Thyroid gland (tissue), 4 donors: ENCODE data around the gene RSU1. TPM values are rescaled to one million over a fixed set of nuclear protein-coding genes. Genes with fewer than 3 reads are reported as not detected.
A peak's percentile ranks its signal among the peaks of the same experiment; 100 is the strongest.

Source experiments
- DNase-seq, 2 donors: peaks; one replicate each; pipeline ENCODE4 v3.0.0-alpha.2; 2019
- H3K27ac ChIP-seq, 3 donors: fragments of 200-600 bp; sonication (generic); 1 replicate in 2 of 3; 2 replicates in 1 of 3; pipeline ENCODE4 v1.5.1; 2016 to 2019; ENCODE audit warnings: mild to moderate bottlenecking in 1 of 3, moderate library complexity in 1 of 3
- H3K27me3 ChIP-seq: fragments of 200-600 bp; sonication (generic); one replicate; pipeline ENCODE4 v1.5.1; 2019
- H3K36me3 ChIP-seq, 2 donors: fragments of 200-600 bp; sonication (generic); one replicate each; pipeline ENCODE4 v1.5.1; 2016 to 2019
- H3K4me1 ChIP-seq, 2 donors: fragments of 200-600 bp; sonication (generic); one replicate each; pipeline ENCODE4 v1.5.1; 2017 to 2019
- H3K4me3 ChIP-seq, 3 donors: fragments of 200-600 bp; sonication (generic); replicated peaks in 1 of 3; 1 replicate in 2 of 3; 2 replicates in 1 of 3; pipeline ENCODE4 v1.5.1; 2016; ENCODE audit warnings: mild to moderate bottlenecking in 1 of 3
- H3K9me3 ChIP-seq: fragments of 200-600 bp; sonication (generic); one replicate; pipeline ENCODE4 v1.5.1; 2017
- CTCF ChIP-seq, 6 experiments: fragments of 200-600 bp in 3 of 6; fragments of 450-650 bp in 3 of 6; sonication (generic) in 3 of 6; IDR thresholded peaks; one replicate each; pipeline ENCODE4 v1.5.1; 2016 to 2019; ENCODE audit warnings: antibody characterized with exemption in 6 of 6, mild to moderate bottlenecking in 2 of 6, inconsistent platforms in 1 of 6, moderate library complexity in 1 of 6
- POLR2A ChIP-seq, 2 donors: fragments of 450-650 bp; IDR thresholded peaks; one replicate each; pipeline ENCODE4 v1.6.1; 2017; ENCODE audit warnings: antibody characterized with exemption in 2 of 2, mild to moderate bottlenecking in 2 of 2, moderate library complexity in 1 of 2
- WGBS, 2 donors: methylation state at CpG; one replicate each; pipeline ENCODE4 v1.1.5; 2017; 5-methylcytosine and 5-hydroxymethylcytosine counted together
- intact Hi-C: fragments of 100-400 bp; cut with DNase I; formaldehyde crosslinking; loops from one replicate; pipeline ENCODE4 v1.15.1; 2023
- total RNA-seq, 4 donors: library from RNA; depleted of rRNA; stranded (reverse); fragments of >200 nt; gene quantifications; one replicate each; pipeline ENCODE4 v1.2.3, GENCODE V29; 2016

RSU1 gene
- total RNA-seq, 4 donors from 2014 or later: 43.5 to 63.0 (median 50.7) TPM

GRCh38 chr10:16780338-16780880, 36.8 kb downstream of the RSU1 start:
- H3K27me3 ChIP-seq: no peaks in the 10 kb centered on the region
- 79 to 81% methylated on average over 7 of the region's 7 CpGs for WGBS, 2 donors
- H3K27ac ChIP-seq: no peak overlapping the region
- intact Hi-C loops: no loop called here
- peaks cover 0 to 6% of the 10 kb centered on the region in 2 donors for H3K4me1 ChIP-seq
- no peaks in the 10 kb centered on the region for H3K36me3 ChIP-seq
- no peak for DNase-seq
- H3K9me3 ChIP-seq: no peaks in the 10 kb centered on the region
- no peak for TF ChIP-seq POLR2A (IDR thresholded peaks at IDR 0.05)
- no peak for TF ChIP-seq CTCF (IDR thresholded peaks at IDR 0.05)
- no peak overlapping the region for H3K4me3 ChIP-seq

- 77 to 79% methylated on average over 6 of the region's 6 CpGs for WGBS, 2 donors
Observed at GRCh38 chr10:16779384-16779915, 37.8 kb downstream of the RSU1 start.

GRCh38 chr10:16777473-16778370, 39.5 kb downstream of the RSU1 start:
- TF ChIP-seq POLR2A (IDR thresholded peaks at IDR 0.05) (no peak), CTCF (IDR thresholded peaks at IDR 0.05) (peak; percentile 32 to 86 (median 64))
- H3K4me1 ChIP-seq: peaks cover 0 to 6% of the 10 kb centered on the region in 2 donors
- peak overlapping the region in 2 of 3 donors; percentile 34 to 64 for H3K27ac ChIP-seq
- H3K4me3 ChIP-seq: no peak overlapping the region
- DNase-seq: no peak
- no peaks in the 10 kb centered on the region for H3K27me3 ChIP-seq
- H3K9me3 ChIP-seq: no peaks in the 10 kb centered on the region
- 61 to 63% methylated on average over 7 of the region's 7 CpGs for WGBS, 2 donors
- H3K36me3 ChIP-seq: no peaks in the 10 kb centered on the region
- intact Hi-C loops: loop anchor here (10.0 kb wide), 1 partner anchor 873 kb away; no protein-coding TSS in a partner anchor

More at GRCh38 chr10:16779384-16779915, 37.8 kb downstream of the RSU1 start:
- Histone ChIP-seq H3K4me1 (peaks cover 0 to 6% of the 10 kb centered on the region in 2 donors), H3K4me3 (no peak overlapping the region), H3K27me3 (no peaks in the 10 kb centered on the region), H3K27ac (no peak overlapping the region), H3K36me3 (no peaks in the 10 kb centered on the region), H3K9me3 (no peaks in the 10 kb centered on the region)
- intact Hi-C loops: loop anchor here (10.0 kb wide), 1 partner anchor 875 kb away; no protein-coding TSS in a partner anchor
- DNase-seq: no peak
- no peak for TF ChIP-seq POLR2A (IDR thresholded peaks at IDR 0.05)
- TF ChIP-seq CTCF (IDR thresholded peaks at IDR 0.05): no peak

GRCh38 chr10:16776896-16777295, 40.3 kb downstream of the RSU1 start:
- DNase-seq: no peak
- intact Hi-C loops: loop anchor here (10.0 kb wide), 1 partner anchor 872 kb away; no protein-coding TSS in a partner anchor
- Histone ChIP-seq H3K27ac (no peak overlapping the region), H3K9me3 (no peaks in the 10 kb centered on the region), H3K36me3 (no peaks in the 10 kb centered on the region), H3K4me1 (peaks cover 0 to 6% of the 10 kb centered on the region in 2 donors), H3K27me3 (no peaks in the 10 kb centered on the region), H3K4me3 (no peak overlapping the region)
- 73 to 78% methylated on average over 3 of the region's 3 CpGs for WGBS, 2 donors
- no peak for TF ChIP-seq POLR2A (IDR thresholded peaks at IDR 0.05)
- no peak for TF ChIP-seq CTCF (IDR thresholded peaks at IDR 0.05)
